Measurements from ENCODE around the gene HHIP.

DNA sequence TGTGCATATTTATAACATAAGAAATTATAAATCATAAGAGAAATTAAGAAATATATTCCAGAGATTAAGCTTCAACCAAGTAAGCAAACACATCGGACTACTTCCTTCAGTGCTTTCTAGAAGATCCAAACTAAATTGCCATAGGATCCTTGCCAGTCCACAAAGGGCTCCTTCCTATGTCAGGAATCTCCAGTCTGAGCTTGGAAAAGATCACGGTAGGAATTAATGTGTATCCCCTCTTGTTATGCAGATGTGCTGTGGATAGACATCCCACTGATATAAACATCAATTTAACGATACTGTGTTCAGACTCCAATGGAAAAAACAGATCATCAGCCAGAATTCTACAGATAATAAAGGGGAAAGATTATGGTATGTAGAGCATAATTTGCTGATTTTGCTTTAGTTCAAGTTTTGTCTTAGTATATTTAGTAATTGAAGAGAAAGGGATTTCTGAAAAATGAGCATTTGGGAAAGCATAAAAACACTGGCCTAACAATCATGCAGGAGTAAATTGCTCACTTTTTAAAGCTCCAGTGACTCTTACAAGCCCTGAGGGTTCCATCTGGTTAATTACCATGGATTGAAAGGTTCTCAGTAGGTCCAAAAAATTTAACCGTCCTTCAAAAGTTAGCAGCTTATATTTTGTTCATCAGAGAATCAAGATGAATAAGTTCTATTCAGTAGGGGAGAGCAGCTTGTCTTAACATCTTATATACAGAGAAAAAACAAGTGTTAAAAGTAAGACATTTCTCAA is 65.9 kb downstream of the HHIP start:
- TF ChIP-seq CTCF (IDR thresholded peaks at IDR 0.05; ENCODE audit: low read depth, low read length, missing input control), result no peak
- no peak for TF ChIP-seq FOXA1 (IDR thresholded peaks at IDR 0.05)
- no peak for TF ChIP-seq EGR1 (IDR thresholded peaks at IDR 0.05; ENCODE audit: low read depth in 2 of 2)
- TF ChIP-seq MAX (IDR thresholded peaks at IDR 0.05), result no peak
- no peak for TF ChIP-seq SP1 (IDR thresholded peaks at IDR 0.05)
- TF ChIP-seq, protein P1, sequence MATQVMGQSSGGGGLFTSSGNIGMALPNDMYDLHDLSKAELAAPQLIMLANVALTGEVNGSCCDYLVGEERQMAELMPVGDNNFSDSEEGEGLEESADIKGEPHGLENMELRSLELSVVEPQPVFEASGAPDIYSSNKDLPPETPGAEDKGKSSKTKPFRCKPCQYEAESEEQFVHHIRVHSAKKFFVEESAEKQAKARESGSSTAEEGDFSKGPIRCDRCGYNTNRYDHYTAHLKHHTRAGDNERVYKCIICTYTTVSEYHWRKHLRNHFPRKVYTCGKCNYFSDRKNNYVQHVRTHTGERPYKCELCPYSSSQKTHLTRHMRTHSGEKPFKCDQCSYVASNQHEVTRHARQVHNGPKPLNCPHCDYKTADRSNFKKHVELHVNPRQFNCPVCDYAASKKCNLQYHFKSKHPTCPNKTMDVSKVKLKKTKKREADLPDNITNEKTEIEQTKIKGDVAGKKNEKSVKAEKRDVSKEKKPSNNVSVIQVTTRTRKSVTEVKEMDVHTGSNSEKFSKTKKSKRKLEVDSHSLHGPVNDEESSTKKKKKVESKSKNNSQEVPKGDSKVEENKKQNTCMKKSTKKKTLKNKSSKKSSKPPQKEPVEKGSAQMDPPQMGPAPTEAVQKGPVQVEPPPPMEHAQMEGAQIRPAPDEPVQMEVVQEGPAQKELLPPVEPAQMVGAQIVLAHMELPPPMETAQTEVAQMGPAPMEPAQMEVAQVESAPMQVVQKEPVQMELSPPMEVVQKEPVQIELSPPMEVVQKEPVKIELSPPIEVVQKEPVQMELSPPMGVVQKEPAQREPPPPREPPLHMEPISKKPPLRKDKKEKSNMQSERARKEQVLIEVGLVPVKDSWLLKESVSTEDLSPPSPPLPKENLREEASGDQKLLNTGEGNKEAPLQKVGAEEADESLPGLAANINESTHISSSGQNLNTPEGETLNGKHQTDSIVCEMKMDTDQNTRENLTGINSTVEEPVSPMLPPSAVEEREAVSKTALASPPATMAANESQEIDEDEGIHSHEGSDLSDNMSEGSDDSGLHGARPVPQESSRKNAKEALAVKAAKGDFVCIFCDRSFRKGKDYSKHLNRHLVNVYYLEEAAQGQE (IDR thresholded peaks at IDR 0.05), result no peak
- TF ChIP-seq TAF1 (conservative IDR thresholded peaks at IDR 0.05), result no peak
- TF ChIP-seq RXRA (IDR thresholded peaks at IDR 0.05), result no peak
- TF ChIP-seq RAD21 (IDR thresholded peaks at IDR 0.05), result no peak
- no peak for TF ChIP-seq YY1 (IDR thresholded peaks at IDR 0.05)
